Endothelial cell of umbilical vein (primary cell): ENCODE measurements around the gene ZNF154. TPM values are rescaled to one million over a fixed set of nuclear protein-coding genes. Genes with fewer than 3 reads are reported as not detected.

Experiments used
- BruUV-seq: library from RNA; stranded (reverse); fragments of 400-500 nt; replicated peaks from 2 replicates; lab custom pipeline; 2021; lab: Mats Ljungman, UMichigan
- CTCF ChIA-PET: fragments of 300-600, 350-600 bp; sonication (Branson Sonifier 250); formaldehyde crosslinking; loops from one replicate; lab custom pipeline; 2021; ENCODE audit warnings: antibody characterized with exemption, inconsistent platforms; lab: Charles Lee
- POLR2A ChIA-PET: fragments of 300-600, 350-600 bp; sonication (Branson Sonifier 250); formaldehyde crosslinking; loops from one replicate; lab custom pipeline; 2021; ENCODE audit warnings: antibody characterized with exemption, inconsistent platforms; lab: Charles Lee
- DNase-seq: peaks from one replicate; pipeline ENCODE4 v3.0.0-alpha.2; 2011; ENCODE audit warnings: low read depth, low spot score
- FAIRE-seq: peaks from 2 replicates; lab custom pipeline; 2011; peaks lifted over from hg19 to GRCh38; lab: Jason Lieb, UNC
- H2AFZ ChIP-seq: 2 replicates; pipeline ENCODE4 v1.6.0; 2012; ENCODE audit warnings: low read depth, low read length, control low read depth, inconsistent platforms
- H3K27ac ChIP-seq: 2 replicates; pipeline ENCODE4 v1.5.1; 2011; ENCODE audit warnings: low read depth, mild to moderate bottlenecking, control low read depth, low read length, moderate library complexity; ENCODE audit not compliant: insufficient read depth
- H3K27me3 ChIP-seq, 2 experiments: 2 replicates each; pipeline versions ENCODE4 v1.6.0 to v1.6.1; 2011; ENCODE audit warnings: low read length in 2 of 2, mixed read lengths in 1 of 2; ENCODE audit not compliant: control insufficient read depth in 2 of 2, insufficient read depth in 2 of 2
- H3K36me3 ChIP-seq, 2 experiments: 2 replicates in 1 of 2; 3 replicates in 1 of 2; pipeline ENCODE4 v1.5.1; 2011; ENCODE audit warnings: low read length in 2 of 2, mild to moderate bottlenecking in 1 of 2, moderate library complexity in 1 of 2; ENCODE audit not compliant: control insufficient read depth in 2 of 2, insufficient read depth in 2 of 2; ENCODE audit errors: extremely low read depth in 1 of 2
- H3K4me1 ChIP-seq: 3 replicates; pipeline ENCODE4 v1.5.1; 2011; ENCODE audit warnings: mild to moderate bottlenecking, low read length; ENCODE audit not compliant: control insufficient read depth, insufficient read depth; ENCODE audit errors: extremely low read depth
- H3K4me2 ChIP-seq: 2 replicates; pipeline ENCODE4 v1.6.1; 2011; ENCODE audit warnings: low read length, control low read depth, mixed read lengths; ENCODE audit not compliant: insufficient read depth
- H3K4me3 ChIP-seq, 3 experiments: fragments of 200-600 bp in 1 of 3; sonication (generic), shearing (Covaris generic) in 1 of 3; replicated peaks in 1 of 3; 2 replicates each; pipeline ENCODE4 v1.5.1; 2011 to 2016; ENCODE audit warnings: control low read depth in 3 of 3, low read length in 3 of 3, mild to moderate bottlenecking in 2 of 3, inconsistent platforms in 1 of 3, low read depth in 1 of 3, moderate library complexity in 1 of 3; ENCODE audit not compliant: insufficient read depth in 1 of 3
- H3K79me2 ChIP-seq: 2 replicates; pipeline ENCODE4 v1.6.0; 2012; ENCODE audit warnings: low read length, inconsistent platforms; ENCODE audit not compliant: control insufficient read depth, insufficient read depth
- H3K9ac ChIP-seq: replicated peaks from 2 replicates; pipeline ENCODE3; 2011; ENCODE audit warnings: low read length, control low read depth; ENCODE audit not compliant: insufficient read depth; ENCODE audit errors: extremely low read depth
- H3K9me1 ChIP-seq: replicated peaks from 3 replicates; pipeline ENCODE4 v1.6.0; 2011; ENCODE audit warnings: mild to moderate bottlenecking, low read length; ENCODE audit not compliant: control insufficient read depth, insufficient read depth; ENCODE audit errors: extremely low read depth
- H3K9me3 ChIP-seq: replicated peaks from 2 replicates; pipeline ENCODE4 v1.5.1; 2012; ENCODE audit warnings: low read length, inconsistent platforms; ENCODE audit not compliant: control insufficient read depth, insufficient read depth
- H4K20me1 ChIP-seq: replicated peaks from 2 replicates; pipeline ENCODE3; 2011; ENCODE audit warnings: mild to moderate bottlenecking, low read length; ENCODE audit not compliant: control insufficient read depth, insufficient read depth; ENCODE audit errors: extremely low read depth
- EZH2 ChIP-seq: IDR thresholded peaks from 2 replicates; pipeline ENCODE4 v1.6.1; 2012; ENCODE audit warnings: borderline replicate concordance, low read depth, mild to moderate bottlenecking, moderate library complexity, low read length, inconsistent platforms; ENCODE audit not compliant: severe bottlenecking
- FOS ChIP-seq: IDR thresholded peaks from 2 replicates; pipeline ENCODE4 v1.6.1; 2011; ENCODE audit warnings: mild to moderate bottlenecking, low read length, moderate library complexity, borderline replicate concordance; ENCODE audit not compliant: insufficient read depth
- GATA2 ChIP-seq: IDR thresholded peaks from 2 replicates; pipeline ENCODE4 v1.7.0; 2011; ENCODE audit warnings: low read depth, mild to moderate bottlenecking, moderate library complexity, mixed read lengths, low read length; ENCODE audit not compliant: insufficient read length, insufficient read depth
- JUN ChIP-seq: IDR thresholded peaks from 2 replicates; pipeline ENCODE4 v1.6.1; 2011; ENCODE audit warnings: borderline replicate concordance, low read depth; ENCODE audit not compliant: insufficient read length, insufficient read depth
- MYC ChIP-seq: IDR thresholded peaks from one replicate; pipeline ENCODE4 v1.6.1; 2011; ENCODE audit warnings: mild to moderate bottlenecking, low read depth, low read length
- POLR2A ChIP-seq: IDR thresholded peaks from 2 replicates; pipeline ENCODE4 v1.6.1; 2012; ENCODE audit warnings: low read depth, mild to moderate bottlenecking, control low read depth, low read length
- POLR2AphosphoS5 ChIP-seq: IDR thresholded peaks from 2 replicates; pipeline ENCODE4 v1.6.1; 2012; ENCODE audit warnings: low read depth, mild to moderate bottlenecking, control low read depth, low read length, moderate library complexity; ENCODE audit not compliant: insufficient read depth
- dilution Hi-C: fragments of 300-500 bp; cut with MboI; formaldehyde crosslinking; loops from one replicate; pipeline ENCODE4 v1.15.0; 2019; ENCODE audit warnings: low sequenced_read_pairs; ENCODE audit not compliant: extremely low pct_ligation_motif_present
- intact Hi-C: fragments of 100-400 bp; cut with micrococcal nuclease; formaldehyde crosslinking; loops from one replicate; pipeline ENCODE4 v1.10.0; 2022
- polyA plus RNA-seq, 4 experiments: library from polyadenylated mRNA; depleted of rRNA in 3 of 4; stranded (reverse) in 3 of 4; unstranded in 1 of 4; fragments of >200 nt; gene quantifications; 2 replicates each; pipeline versions ENCODE4 v1.2.1 to v1.2.3, GENCODE V29; 2011 to 2012; ENCODE audit warnings: missing spikeins in 1 of 4
- total RNA-seq: library from RNA; stranded (reverse); gene quantifications from 2 replicates; pipeline ENCODE4 v1.2.3, GENCODE V29; 2021
- TF ChIP-seq, protein P1 (sequence below), 2 donors: IDR thresholded peaks; 1 replicate in 1 of 2; 2 replicates in 1 of 2; pipeline ENCODE4 v1.5.1; 2011; ENCODE audit warnings: low read length in 2 of 2, mild to moderate bottlenecking in 2 of 2, moderate library complexity in 2 of 2, control low read depth in 1 of 2, inconsistent platforms in 1 of 2, low read depth in 1 of 2; ENCODE audit not compliant: insufficient read depth in 1 of 2; ENCODE audit errors: extremely low read depth in 1 of 2
- TF ChIP-seq, protein P2 (sequence below): IDR thresholded peaks from 2 replicates; pipeline ENCODE4 v1.6.1; 2011; ENCODE audit not compliant: insufficient read depth, insufficient read length

ZNF154 gene
- total and polyA plus RNA-seq, 2 donors (not counting 3 experiments of a cell fraction or from before 2014, with no cell fraction given): 1.3 to 2.0 TPM

DNA sequence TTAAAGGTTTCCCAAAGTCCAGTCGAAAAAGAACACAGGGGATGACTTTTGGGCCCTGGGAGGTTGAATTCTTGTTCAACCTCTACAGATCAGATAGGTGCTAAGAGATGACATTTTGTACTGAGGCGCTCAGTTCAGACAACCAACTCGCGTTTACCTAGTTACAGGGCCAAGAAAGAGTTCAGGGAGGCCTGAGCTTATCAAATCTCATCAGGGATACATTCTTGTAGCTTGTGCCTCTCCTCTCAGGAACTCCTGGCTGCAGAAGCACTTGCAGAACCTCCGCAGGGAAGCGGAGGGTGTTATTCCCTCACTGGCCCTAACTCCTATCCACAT lies 38.4 kb upstream of the ZNF154 start:
- Histone ChIP-seq H3K36me3 (peaks cover 4 to 22% of the 10 kb centered on the region in 2 experiments), H4K20me1 (no peaks in the 10 kb centered on the region), H3K4me2 (peak overlapping the region; percentile 74), H3K9ac (peak overlapping the region; percentile 70), H3K27me3 (no peaks in the 10 kb centered on the region), H3K9me3 (peaks cover under 1% of the 10 kb centered on the region), H3K4me1 (peaks cover 3% of the 10 kb centered on the region), H3K27ac (no peak overlapping the region), H2AFZ (no peak overlapping the region), H3K79me2 (peaks cover 29% of the 10 kb centered on the region), H3K9me1 (no peaks in the 10 kb centered on the region), H3K4me3 (peak overlapping the region; percentile 62 to 82 (median 70))
- peak; percentile 31 for FAIRE-seq
- dilution Hi-C loops: no loop called here
- TF ChIP-seq, protein P1, sequence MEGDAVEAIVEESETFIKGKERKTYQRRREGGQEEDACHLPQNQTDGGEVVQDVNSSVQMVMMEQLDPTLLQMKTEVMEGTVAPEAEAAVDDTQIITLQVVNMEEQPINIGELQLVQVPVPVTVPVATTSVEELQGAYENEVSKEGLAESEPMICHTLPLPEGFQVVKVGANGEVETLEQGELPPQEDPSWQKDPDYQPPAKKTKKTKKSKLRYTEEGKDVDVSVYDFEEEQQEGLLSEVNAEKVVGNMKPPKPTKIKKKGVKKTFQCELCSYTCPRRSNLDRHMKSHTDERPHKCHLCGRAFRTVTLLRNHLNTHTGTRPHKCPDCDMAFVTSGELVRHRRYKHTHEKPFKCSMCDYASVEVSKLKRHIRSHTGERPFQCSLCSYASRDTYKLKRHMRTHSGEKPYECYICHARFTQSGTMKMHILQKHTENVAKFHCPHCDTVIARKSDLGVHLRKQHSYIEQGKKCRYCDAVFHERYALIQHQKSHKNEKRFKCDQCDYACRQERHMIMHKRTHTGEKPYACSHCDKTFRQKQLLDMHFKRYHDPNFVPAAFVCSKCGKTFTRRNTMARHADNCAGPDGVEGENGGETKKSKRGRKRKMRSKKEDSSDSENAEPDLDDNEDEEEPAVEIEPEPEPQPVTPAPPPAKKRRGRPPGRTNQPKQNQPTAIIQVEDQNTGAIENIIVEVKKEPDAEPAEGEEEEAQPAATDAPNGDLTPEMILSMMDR (IDR thresholded peaks at IDR 0.05; ENCODE audit: extremely low read depth in 1 of 2, insufficient read depth in 1 of 2, low read depth in 1 of 2, low read length in 2 of 2): no peak
- no peak for TF ChIP-seq POLR2A
- TF ChIP-seq, protein P2, sequence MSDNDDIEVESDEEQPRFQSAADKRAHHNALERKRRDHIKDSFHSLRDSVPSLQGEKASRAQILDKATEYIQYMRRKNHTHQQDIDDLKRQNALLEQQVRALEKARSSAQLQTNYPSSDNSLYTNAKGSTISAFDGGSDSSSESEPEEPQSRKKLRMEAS: no peak
- no peak for TF ChIP-seq JUN
- TF ChIP-seq POLR2AphosphoS5: no peak
- no peak for TF ChIP-seq FOS
- no peak for TF ChIP-seq EZH2
- TF ChIP-seq GATA2: no peak
- no peak for TF ChIP-seq MYC
- CTCF ChIA-PET: no interaction called here
- DNase-seq: no peak
- POLR2A ChIA-PET: no interaction called here
- no TSS peak for BruUV-seq
- intact Hi-C loops: no loop called here
